ENCODE measurements around the gene MYO1A. TPM values are rescaled to one million over a fixed set of nuclear protein-coding genes. Genes with fewer than 3 reads are reported as not detected.
"Not testable (repeated sequence)": the region's sequence is repeated elsewhere in the genome, so short reads cannot be mapped to it uniquely, and the experiment has no call there.

MYO1A gene
- total RNA-seq, 1 experiment from 2014 or later, result 9.3 TPM

- H3K27me3 Mint-ChIP-seq (ENCODE audit: insufficient read depth, unreplicated experiment), result no peaks in the 10 kb centered on the region
- Histone ChIP-seq H3K4me1 (peaks cover 14% of the 10 kb centered on the region), H3K27me3 (replicated peaks; ENCODE audit: control insufficient read depth, insufficient read depth, low read length) (no peaks in the 10 kb centered on the region), H3K9me3 (no peaks in the 10 kb centered on the region), H3K4me3 (ENCODE audit: low read depth, low read length) (no peak overlapping the region), H3K36me3 (ENCODE audit: control insufficient read depth, insufficient read depth, low read length) (no peaks in the 10 kb centered on the region)
- peaks cover 5% of the 10 kb centered on the region for H3K36me3 Mint-ChIP-seq (ENCODE audit: insufficient read depth, unreplicated experiment)
- no peak for TF ChIP-seq CTCF (IDR thresholded peaks at IDR 0.05; ENCODE audit: insufficient read depth in 1 of 2, low read depth in 1 of 2, low read length in 1 of 2, severe bottlenecking in 1 of 2, unreplicated experiment in 1 of 2)
- H3K27ac Mint-ChIP-seq (ENCODE audit: unreplicated experiment), result no peak overlapping the region
- ChIA-PET POLR2A (no interaction called here), CTCF (no interaction called here)
- no TSS peak for BruUV-seq (replicated peaks)
- no peak overlapping the region for H3K4me3 Mint-ChIP-seq (ENCODE audit: unreplicated experiment)
- intact Hi-C loops (cut with micrococcal nuclease; ENCODE audit: unreplicated experiment), result no loop called here
- no peak for DNase-seq
- no peaks in the 10 kb centered on the region for H3K9me3 Mint-ChIP-seq (ENCODE audit: unreplicated experiment)
- H3K4me1 Mint-ChIP-seq (ENCODE audit: low read depth, unreplicated experiment), result peaks cover 16% of the 10 kb centered on the region
These were observed 66.5 kb downstream of the MYO1A start for GRCh38 chr12:56983386-56983785.

GRCh38 chr12:56982578-56983236 lies 67.2 kb downstream of the MYO1A start:
- H3K27me3 Mint-ChIP-seq (ENCODE audit: insufficient read depth, unreplicated experiment); H3K27me3 ChIP-seq (replicated peaks; ENCODE audit: control insufficient read depth, insufficient read depth, low read length); H3K36me3 ChIP-seq (ENCODE audit: control insufficient read depth, insufficient read depth, low read length); CTCF ChIA-PET; H3K4me3 Mint-ChIP-seq (ENCODE audit: unreplicated experiment); H3K27ac Mint-ChIP-seq (ENCODE audit: unreplicated experiment); intact Hi-C loops (cut with micrococcal nuclease; ENCODE audit: unreplicated experiment); H3K4me1 ChIP-seq; H3K9me3 Mint-ChIP-seq (ENCODE audit: unreplicated experiment); H3K36me3 Mint-ChIP-seq (ENCODE audit: insufficient read depth, unreplicated experiment); DNase-seq; H3K4me3 ChIP-seq (ENCODE audit: low read depth, low read length); H3K9me3 ChIP-seq; BruUV-seq (replicated peaks); POLR2A ChIA-PET: not testable (repeated sequence)
- H3K4me1 Mint-ChIP-seq (ENCODE audit: low read depth, unreplicated experiment), result peaks cover 13% of the 10 kb centered on the region

- H3K27me3 Mint-ChIP-seq (ENCODE audit: insufficient read depth, unreplicated experiment), result no peaks in the 10 kb centered on the region
- H3K36me3 Mint-ChIP-seq (ENCODE audit: insufficient read depth, unreplicated experiment), result peaks cover 3% of the 10 kb centered on the region
- DNase-seq, result no peak
- H3K27me3 ChIP-seq (replicated peaks; ENCODE audit: control insufficient read depth, insufficient read depth, low read length), result no peaks in the 10 kb centered on the region
- BruUV-seq (replicated peaks), result no TSS peak
- no peak overlapping the region for H3K4me3 Mint-ChIP-seq (ENCODE audit: unreplicated experiment)
- H3K36me3 ChIP-seq (ENCODE audit: control insufficient read depth, insufficient read depth, low read length), result no peaks in the 10 kb centered on the region
- H3K4me3 ChIP-seq (ENCODE audit: low read depth, low read length), result no peak overlapping the region
- intact Hi-C loops (cut with micrococcal nuclease; ENCODE audit: unreplicated experiment), result no loop called here
- no peak for TF ChIP-seq CTCF (IDR thresholded peaks at IDR 0.05; ENCODE audit: insufficient read depth in 1 of 2, low read depth in 1 of 2, low read length in 1 of 2, severe bottlenecking in 1 of 2, unreplicated experiment in 1 of 2)
- H3K27ac Mint-ChIP-seq (ENCODE audit: unreplicated experiment), result no peak overlapping the region
- CTCF ChIA-PET, result no interaction called here
- peaks cover 4% of the 10 kb centered on the region for H3K4me1 ChIP-seq
- no peaks in the 10 kb centered on the region for H3K9me3 Mint-ChIP-seq (ENCODE audit: unreplicated experiment)
- no peaks in the 10 kb centered on the region for H3K9me3 ChIP-seq
- POLR2A ChIA-PET, result no interaction called here
- peaks cover 6% of the 10 kb centered on the region for H3K4me1 Mint-ChIP-seq (ENCODE audit: low read depth, unreplicated experiment)
These were observed 68.9 kb downstream of the MYO1A start for GRCh38 chr12:56980941-56981530.

Data from Caco-2 (cell line).